T follicular helper cell (primary cell): Measurements from ENCODE around the gene PES1.
"Not testable (repeated sequence)": the region's sequence is repeated elsewhere in the genome, so short reads cannot be mapped to it uniquely, and the experiment has no call there.

Experiments used
- DNase-seq: peaks from one replicate; pipeline ENCODE4 v3.0.0-alpha.2; 2020; ENCODE audit warnings: low read depth

PES1 gene

GRCh38 chr22:30609260-30610185, 17.8 kb upstream of the PES1 start:
- DNase-seq, result no peak

- no peak for DNase-seq
These were observed 16.2 kb upstream of the PES1 start for GRCh38 chr22:30607939-30608338.

GRCh38 chr22:30607300-30607930, 15.7 kb upstream of the PES1 start:
- no peak for DNase-seq

- no peak for DNase-seq
These were observed 15.0 kb upstream of the PES1 start, which contains the start of gene TCN2 for GRCh38 chr22:30606455-30607299. TCN2 (plus strand) TSS chr22:30607174; CDS start chr22:30607332, 158 bp downstream.

- DNase-seq, result no peak
These were observed 13.9 kb upstream of the PES1 start for GRCh38 chr22:30605449-30606110.

GRCh38 chr22:30604723-30605122, 13.0 kb upstream of the PES1 start:
- no peak for DNase-seq

GRCh38 chr22:30603801-30604200, 12.1 kb upstream of the PES1 start:
- DNase-seq, result no peak

GRCh38 chr22:30602049-30602448, 10.3 kb upstream of the PES1 start:
- no peak for DNase-seq

GRCh38 chr22:30601464-30601863, 9.8 kb upstream of the PES1 start:
- DNase-seq, result no peak

GRCh38 chr22:30600921-30601320, 9.2 kb upstream of the PES1 start:
- DNase-seq, result no peak

- DNase-seq, result no peak
These were observed 7.3 kb upstream of the PES1 start for GRCh38 chr22:30598986-30599385.

- DNase-seq, result no peak
These were observed 5.2 kb upstream of the PES1 start for GRCh38 chr22:30596886-30597285.

- DNase-seq, result no peak
These were observed 4.5 kb upstream of the PES1 start for GRCh38 chr22:30596199-30596598.

- not testable (repeated sequence) for DNase-seq
These were observed 627 bp upstream of the PES1 start for GRCh38 chr22:30592360-30592713.

- DNase-seq, result no peak
These were observed 521 bp downstream of the PES1 start for GRCh38 chr22:30591191-30591587.

GRCh38 chr22:30586414-30586813, 5.3 kb downstream of the PES1 start:
- DNase-seq, result no peak

GRCh38 chr22:30584441-30584840, 7.3 kb downstream of the PES1 start:
- DNase-seq, result no peak

- DNase-seq, result no peak
These were observed 8.7 kb downstream of the PES1 start for GRCh38 chr22:30582788-30583545.

GRCh38 chr22:30582051-30582450, 9.7 kb downstream of the PES1 start:
- no peak for DNase-seq

- no peak for DNase-seq
These were observed 10.8 kb downstream of the PES1 start for GRCh38 chr22:30580896-30581295.

GRCh38 chr22:30578481-30578880, 13.2 kb downstream of the PES1 start:
- no peak for DNase-seq
